Activated CD8-positive, alpha-beta memory T cell treated with anti-CD3 and anti-CD28 coated beads for 1 hour (primary cell): ENCODE data around the gene GBX2.

ENCODE experiments used
- DNase-seq, 2 donors: peaks; one replicate each; pipeline ENCODE4 v3.0.0-alpha.2; 2020; ENCODE audit warnings: low read depth in 1 of 2; ENCODE audit errors: extremely low read depth in 1 of 2

Gene GBX2

DNA sequence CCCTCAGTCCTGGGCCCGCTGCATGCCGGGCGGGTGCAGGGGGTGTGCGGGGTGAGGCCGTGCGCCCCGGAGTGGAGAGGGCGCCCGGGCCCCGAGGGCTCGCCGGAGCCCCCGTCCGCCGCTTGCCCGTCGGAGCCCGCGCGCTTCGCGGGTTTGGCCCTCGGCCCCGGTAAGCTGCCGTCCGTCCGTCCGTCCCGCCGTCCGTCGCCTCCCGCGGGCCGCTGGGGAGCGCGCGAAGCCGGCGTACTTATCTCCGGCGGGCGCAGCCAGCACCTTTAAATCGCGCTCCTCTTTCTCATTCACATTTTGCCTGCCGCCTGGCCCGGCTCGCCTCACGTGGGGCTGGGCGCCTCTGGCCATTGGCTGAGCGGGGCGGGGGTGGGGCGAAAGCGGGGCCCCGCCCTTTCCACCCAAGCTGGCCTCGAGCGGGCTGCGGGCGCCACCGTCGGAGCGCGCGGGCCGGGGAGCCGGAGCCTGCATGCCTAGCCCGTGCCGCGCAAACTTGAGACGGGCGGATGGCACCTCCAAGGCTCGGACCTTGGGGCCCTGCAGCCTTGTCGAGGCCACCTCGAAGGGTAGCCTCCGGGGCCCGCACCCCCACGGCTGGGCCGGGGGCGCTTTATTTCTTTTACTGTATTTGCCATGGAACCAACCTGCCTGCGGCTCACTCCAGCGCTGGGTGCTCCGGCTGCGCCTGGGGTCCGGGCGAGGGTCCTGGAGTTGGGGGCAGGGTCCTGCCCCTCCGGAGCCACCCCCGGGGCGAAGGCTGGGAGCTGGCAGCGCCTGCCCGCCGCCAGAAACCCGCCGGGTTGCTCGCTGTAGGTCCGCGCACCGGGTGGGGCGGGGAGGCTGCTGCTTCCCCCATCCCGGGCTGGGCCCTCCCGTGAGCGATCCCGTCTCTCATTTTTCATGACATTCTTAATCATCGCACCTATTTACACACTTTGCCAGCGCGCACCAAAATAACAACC is at the start of gene GBX2:
Gene GBX2, minus strand, starts transcription at position 277 of the 971 bp plus-strand sequence. CDS start 415 bp downstream, outside the sequence.
- DNase-seq = no peak

DNA sequence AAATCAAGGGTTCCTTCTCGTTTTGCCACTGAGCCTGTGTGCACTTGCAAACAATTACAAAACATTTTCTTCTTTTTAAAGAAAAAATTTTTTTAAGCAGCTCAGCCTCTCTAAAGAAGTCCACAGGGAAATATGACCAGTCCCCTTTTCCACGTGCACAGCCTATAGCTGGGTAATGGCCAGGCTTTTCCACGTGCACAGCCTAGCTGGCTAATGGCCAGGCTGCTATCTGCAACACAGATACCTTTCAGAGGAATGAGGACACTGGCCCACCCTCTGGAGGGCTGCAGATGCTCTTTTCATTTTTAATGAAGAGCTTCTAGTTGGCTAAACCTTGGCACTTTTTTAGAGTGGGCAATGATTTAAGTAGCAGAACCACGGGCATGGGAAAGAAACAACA is 49.7 kb upstream of the GBX2 start:
- no peak for DNase-seq

DNA sequence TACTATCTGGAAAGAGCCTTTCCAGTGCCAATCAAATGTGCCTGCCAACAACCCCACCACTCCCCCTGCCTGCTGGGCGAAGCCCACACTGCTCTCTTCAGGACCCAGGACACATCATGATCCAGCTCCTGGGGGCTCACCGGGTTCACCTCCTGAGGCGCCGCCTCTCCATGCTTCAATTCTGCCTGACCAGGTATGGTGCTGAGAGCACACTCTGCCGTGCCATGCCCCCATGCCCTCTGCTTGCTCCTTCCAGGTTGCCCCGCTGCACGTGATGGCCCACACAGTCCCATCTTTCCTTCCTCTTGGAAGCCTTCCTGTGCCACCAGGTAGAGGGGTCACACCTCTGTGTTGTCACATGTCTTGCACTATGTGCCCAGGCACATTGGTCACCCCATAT is 48.5 kb upstream of the GBX2 start:
- DNase-seq = no peak

DNA sequence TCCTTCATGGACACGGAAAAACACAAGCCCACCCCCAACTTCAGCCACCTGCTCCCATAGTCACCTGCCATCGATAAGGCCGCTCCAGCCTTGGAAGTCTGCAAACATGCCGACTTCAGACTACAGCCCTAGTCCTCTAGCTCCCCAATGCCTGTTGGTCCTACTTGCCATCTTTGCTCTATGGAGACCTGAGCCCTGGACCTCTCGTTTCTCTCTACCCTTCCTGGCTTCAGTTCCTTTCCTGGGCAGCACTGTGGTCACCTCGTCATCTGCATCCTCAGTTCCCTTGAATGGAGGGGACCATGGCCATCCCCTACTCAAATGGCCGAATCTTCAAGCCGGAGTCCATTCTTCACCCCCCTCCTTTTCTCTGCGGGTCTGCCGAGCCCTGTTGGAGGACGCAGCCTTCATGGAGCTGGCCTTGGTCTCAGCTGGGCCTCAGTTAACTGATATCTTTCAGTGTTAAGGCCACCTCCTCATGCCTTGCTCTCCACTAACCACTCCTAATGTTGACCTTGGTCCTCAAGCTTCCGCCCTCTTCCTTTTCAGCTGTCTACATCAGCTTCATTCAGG is 47.7 kb upstream of the GBX2 start:
- DNase-seq = no peak

DNA sequence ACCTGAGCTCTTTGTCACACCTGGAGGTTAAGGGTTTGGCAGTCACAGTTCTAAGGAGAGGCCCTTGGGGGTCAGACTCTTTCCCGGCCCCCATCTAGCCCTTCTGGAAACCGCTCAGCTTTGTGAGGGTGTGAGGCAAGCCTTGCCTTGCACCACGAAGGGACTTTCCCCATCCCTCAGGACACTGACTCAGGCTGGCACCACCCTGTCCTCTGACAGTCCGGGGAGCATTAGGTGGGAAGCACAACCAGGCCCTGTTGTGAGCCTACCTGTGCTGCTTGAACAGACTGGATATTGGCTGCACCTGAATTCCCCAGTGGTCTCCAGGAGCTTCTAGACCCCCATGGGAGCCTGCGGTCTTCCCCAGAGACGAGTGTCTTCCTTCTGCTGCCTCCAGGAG is 47.0 kb upstream of the GBX2 start:
- no peak for DNase-seq

DNA sequence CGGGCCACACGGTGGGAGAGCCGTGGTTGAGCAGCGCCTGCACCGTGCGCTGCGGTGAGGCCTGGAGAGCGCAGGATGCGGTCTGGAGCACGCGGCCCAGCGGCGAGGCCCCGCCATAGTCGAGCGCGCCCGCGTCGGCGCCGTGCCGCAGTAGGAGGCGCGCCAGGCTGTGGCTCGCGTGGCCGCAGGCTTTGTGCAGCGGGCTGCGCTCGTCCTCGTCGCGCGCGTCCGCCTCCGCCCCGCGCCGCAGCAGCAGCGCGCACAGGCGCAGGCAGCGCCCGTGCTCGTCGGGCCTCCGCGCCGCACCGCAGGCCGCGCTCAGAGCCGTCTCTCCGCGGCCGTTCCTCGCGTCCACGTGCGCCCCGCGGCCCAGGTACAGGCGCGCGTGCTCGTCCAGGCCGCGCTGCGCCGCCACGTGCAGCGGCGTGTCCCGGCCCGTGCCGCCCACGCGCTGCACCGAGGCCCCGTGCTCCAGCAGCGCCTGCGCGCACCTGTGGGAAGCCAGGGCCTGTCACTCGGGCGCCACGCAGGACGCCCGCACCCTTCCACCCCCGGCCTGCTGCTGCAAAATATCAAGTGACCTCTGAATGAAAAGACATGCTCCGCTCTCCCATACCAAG is 46.3 kb upstream of the GBX2 start:
- DNase-seq = no peak

DNA sequence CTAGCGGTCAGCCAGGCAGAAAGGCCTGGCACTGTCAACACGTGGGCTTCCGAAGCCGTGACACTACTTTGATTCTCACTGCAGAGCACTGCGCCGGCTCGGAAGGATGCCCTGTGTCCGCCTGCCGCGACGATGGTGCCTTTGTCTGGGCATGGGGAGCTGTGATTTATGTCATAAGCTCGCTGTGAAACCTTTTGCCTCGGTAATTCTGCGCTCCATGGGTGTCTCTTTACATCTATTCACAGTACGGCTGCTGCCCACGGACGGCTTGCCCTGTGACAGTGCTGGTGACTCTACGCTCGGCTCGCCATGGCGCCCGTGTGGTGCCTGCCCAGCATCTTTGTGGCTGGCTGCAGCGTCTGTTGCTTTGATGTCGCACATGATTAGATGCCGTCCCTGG is 43.1 kb upstream of the GBX2 start:
- DNase-seq = no peak

DNA sequence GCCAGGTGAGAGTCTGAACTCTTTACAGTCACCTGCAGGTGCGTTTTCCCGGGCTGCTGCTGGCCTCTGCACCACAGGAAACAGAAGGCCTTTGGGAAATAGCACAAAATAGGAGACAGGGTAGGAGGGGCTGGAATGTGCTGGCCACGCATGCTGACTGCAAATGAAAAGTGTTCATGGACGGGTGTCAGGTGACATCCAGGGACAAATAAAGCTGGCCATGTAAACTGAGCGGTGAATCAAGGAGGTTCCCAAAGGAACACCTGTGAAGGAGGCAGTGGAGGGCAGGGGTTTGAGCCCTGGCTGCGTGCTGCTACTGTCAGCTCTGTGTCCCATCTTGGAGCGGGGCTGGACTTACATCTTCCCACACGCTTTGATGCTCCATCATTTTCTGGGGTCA is 42.4 kb upstream of the GBX2 start:
- DNase-seq = no peak

DNA sequence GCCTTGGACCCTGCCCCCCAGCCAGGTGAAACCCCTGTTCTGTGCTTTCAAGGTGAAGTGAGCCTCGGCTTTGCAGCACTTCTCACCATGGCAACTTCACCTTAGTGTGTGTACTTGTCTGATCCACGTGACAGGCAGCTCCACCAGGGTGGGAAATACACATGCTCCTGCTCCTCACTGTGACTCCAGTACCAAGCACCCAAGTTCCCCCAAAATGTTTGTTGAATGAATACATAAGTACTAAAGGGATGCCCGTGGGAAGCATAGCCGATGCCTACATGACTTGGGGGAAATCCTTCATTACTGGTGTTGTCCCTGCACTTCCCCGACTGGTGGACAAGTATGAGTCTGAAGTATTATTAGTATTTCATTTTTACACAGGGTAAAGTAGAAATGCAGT is 41.8 kb upstream of the GBX2 start:
- no peak for DNase-seq

DNA sequence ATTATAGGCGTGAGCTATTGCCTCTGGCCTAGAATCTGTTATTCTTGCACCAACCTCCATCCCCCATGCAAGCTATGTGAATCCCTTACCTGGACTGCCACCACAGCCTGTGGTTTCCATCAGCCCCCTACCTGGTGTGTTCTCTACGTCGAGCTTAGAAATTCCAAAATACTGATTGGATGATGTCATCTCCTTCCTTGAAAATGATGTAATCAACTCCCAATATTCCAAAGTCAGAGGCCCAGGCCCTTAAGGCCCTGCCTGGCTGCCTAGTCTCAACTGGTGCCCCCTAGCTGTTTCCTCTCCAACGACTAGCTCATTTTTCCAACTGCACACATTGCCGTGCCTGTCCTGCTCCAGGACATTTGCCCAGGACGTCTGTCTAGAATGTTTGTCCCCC is 41.3 kb upstream of the GBX2 start:
- no peak for DNase-seq

DNA sequence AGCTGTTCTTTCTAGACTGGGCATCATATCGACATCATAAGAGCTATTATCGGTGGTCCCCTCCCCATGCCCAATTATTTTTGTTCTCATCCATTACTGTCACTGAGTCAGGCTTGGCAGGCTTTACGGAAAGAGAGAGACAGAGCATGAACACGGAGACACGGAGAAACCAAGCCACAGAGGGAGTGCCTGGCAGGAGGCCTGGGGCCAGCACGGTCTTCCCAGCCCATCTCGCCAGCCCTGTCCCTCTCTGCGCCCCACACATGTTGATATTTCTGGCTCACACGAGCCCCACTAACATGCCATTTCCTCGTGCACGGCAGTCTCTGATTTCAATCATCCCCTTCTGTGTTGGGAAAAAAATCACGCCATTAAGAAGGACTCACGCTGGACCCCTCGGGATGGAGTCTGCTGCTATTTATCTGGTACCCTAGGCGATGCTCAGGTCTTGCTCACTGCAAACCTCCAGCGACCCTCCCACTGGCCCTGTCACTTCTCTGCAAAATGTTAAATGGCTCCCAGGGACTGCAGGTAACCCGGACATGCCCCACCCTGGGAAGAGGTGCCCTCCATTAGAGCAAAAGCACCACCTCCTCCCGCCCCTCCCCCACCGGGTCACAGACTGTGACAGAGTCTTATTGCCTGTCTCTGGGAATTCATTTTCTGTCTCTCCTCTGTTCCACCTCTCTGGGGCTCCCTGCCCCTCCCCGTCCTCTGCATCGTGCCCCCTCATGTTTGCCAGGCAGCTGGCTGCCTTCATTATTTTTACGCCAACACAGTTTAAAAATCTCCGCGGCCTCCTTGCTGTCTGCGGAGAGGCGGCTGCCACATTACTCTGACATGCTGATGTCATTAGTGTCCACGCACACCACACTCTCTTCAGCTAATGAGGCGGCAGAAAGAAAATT is 40.1 kb upstream of the GBX2 start:
- DNase-seq = no peak

DNA sequence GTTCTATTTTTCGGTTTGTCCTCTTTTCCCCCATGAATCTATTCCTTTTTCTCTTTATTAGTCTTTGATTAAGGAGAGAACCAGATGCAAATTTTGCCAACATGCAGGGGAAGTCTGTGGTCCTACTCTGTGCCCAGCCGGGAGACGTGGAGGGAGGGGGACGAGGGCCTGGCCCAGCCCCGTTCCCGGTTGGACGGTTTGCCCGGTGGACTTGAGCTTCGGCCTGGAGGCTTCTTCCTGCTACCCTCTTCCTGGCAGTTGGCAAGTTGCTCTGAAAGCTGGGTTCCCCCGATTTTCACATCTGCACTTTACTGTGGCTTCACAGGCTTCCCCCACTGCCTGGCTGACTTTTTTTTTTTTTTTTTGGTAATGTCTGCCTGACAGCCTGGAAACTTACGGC is 39.3 kb upstream of the GBX2 start:
- DNase-seq = no peak

DNA sequence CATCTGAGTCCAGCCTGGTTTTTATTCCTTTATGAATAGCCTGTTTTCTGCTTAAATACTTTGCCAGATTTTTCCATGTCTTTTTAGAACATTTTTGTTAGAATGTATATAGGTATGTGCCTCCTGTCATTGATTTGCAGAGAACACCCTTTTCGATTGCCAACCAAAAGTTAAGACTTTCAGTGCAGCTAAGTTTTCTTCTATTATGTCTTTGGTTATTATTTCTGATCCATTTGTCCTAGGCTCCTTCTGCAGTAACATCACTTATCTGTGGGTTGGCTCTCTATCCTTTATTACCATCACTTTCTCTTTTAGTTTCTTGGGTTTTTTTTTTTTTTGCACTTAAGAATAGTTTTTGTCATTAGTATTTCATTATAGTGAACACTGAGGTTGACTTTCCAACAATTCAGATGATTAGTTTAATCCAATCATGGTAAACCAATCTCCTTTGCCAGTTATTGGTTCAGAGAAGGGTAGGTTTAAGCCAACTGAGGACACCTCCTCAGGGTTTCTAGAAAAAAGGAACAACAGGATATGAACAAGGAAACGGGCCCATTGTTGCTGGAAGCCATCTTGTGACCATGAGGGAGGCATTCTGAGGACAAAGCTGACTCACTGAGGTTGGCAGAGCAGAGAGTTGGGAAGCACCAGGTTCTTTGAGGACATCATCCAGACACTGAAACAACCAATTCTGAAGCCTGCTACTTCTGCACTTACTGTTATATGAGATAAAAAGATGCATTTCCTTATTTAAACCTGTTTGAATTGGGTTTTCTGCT is 37.9 kb upstream of the GBX2 start:
- DNase-seq = no peak

DNA sequence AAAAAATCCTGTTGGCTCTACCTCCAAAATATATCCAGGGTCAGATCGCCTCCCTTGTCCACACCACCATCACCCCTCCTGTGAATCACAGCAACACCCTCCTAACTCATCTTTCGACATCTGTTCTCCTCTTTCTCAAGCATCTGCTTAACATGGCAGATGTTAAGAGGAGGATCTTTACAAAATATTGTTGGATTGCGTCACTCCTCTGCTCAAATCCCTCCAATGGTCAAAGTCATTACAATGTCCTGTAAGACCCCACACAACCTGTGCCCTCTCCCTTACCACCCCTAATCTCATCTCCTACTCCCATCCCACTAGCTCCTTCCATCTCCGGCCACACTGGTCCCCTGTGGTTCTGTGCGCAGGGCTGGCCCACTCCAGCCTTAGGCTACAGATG is 36.8 kb upstream of the GBX2 start:
- no peak for DNase-seq

DNA sequence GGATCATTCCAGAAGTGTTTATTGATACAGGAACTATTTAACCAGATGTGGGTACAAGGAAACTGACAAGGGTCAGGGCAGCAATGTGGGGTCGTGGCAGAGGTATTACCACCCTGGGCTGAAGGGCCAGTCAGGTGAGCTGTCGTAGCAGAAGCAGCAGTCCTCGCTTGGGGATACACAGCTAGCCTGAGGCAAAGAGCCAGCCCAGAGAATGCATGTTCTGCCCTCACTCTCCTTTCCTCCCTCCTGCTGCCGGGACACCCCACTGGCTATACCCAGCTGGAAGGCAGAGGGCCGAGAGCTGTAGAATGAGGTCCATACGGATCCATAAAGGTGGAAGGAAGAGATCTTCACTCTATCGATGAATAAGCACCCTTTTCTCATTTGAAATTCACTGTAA is 32.2 kb upstream of the GBX2 start:
- DNase-seq = no peak

DNA sequence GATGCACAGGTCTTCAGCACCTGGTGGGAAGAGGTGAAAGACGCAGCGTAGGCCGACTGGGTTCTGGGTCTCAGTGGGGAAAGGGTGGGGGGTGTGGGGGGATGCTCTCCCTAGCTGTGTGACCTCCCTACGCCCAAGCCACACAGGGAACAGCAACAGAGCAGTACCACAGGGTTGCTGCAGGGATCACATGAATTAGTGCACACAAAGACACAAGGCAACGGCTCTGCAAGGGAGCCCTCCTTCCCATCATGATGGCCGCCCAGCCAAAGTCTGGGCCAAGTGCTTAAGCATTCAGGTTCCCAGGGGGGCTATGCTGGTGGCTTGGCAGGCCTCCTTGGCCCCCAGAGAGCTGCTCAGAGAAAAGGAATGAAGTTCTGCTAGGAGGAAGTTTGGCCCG is 28.2 kb upstream of the GBX2 start:
- no peak for DNase-seq

DNA sequence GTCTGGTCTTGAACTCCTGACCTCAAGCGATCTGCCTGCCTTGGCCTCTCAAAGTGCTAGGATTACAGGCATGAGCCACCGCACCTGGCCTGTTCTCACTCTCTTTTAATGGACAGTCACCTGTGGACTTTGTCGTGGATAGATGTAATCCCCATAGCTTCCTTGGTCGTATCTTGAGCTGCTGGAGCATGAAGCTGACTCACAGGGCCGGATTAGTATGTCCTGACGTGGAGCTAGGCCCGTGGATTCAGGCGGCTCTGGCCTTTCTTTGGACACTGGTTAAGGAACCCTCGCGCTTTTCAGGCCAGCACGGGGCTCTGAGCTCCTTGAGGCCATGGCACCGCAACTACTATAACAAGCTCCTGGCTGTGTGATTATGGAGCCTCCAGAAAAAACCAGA is 27.5 kb upstream of the GBX2 start:
- DNase-seq = no peak

DNA sequence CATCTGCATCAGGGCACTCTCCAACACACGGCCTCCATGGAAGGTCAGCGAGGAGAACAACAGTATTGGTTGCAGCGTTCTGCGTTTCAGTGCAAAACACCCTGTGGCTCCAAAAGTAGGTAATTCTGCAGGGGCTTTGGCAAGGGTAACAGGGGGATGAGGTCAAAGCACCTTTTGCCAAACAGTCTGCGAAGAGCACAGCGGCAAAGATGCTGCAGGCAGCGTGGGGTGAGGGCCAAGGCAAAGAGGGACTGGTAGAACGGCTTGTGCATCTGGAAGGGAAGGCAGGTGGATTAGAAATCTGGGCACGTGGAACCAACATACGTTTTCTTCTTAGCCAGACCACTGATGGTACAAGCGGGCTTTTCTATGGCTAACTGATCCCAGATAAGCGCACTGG is 26.6 kb upstream of the GBX2 start:
- DNase-seq = no peak

DNA sequence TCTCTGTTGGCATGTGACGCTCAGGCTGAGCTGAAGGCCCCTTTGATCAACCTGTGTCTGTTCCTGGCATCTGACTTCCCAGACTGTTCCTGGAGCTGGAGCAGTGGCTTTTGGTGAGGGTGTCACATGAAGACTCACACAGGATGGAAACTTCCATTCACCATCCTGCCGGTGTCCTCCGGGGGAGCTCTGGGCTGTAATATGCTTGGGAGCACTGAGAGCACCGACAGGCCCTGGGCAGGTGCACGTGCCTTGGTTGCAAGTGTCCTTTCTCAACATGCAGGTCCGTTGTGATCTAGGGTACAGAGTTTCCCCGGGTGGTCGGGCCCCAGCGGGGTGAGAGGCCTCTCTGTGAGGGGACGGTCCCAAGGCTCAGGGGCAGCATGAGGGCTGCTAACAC is 24.8 kb upstream of the GBX2 start:
- no peak for DNase-seq

DNA sequence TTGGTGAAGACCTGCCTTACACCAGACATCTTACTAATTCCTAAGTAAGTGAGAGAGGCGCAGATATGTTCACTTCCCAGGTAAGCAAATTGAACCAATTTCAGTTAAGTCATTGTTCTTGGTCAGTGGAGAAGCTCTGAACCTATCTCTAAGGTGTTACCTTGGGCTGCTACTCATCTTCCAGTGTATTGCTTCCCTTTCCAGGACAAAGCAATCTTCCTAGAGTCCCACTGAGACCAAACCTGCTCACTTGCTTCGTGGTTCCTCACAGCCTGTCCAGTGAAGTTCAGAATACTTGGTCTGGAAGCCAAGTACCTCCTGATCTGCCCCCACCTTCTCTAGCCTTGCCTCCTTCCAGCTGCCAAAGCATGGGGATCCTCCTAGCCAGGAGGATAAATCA is 22.5 kb upstream of the GBX2 start:
- no peak for DNase-seq
